HepG2 (cell line): ENCODE measurements around the gene GPX1. TPM values are rescaled to one million over a fixed set of nuclear protein-coding genes. Genes with fewer than 3 reads are reported as not detected.
A peak's percentile ranks its signal among the peaks of the same experiment; 100 is the strongest.

ENCODE experiments used
- ATAC-seq: fragments of 200-7000 bp; cut with Tn5 transposase; 3 replicates; pipeline ENCODE4 v1.9.1; 2020; ENCODE audit warnings: mild to moderate bottlenecking, moderate library complexity
- BruUV-seq: library from RNA; stranded (reverse); fragments of 400-500 nt; replicated peaks from 2 replicates; lab custom pipeline; 2021; lab: Mats Ljungman, UMichigan
- CTCF ChIA-PET: fragments of 300-600 bp; formaldehyde crosslinking; extraction: SDS; loops from one replicate; lab custom pipeline; 2021; ENCODE audit warnings: low total read pairs, inconsistent platforms, low intra/inter-chr PET ratio; lab: Yijun Ruan, JAX
- POLR2A ChIA-PET: fragments of 350-600 bp; sonication (Branson Sonifier 250); formaldehyde crosslinking; loops from one replicate; lab custom pipeline; 2020; ENCODE audit warnings: antibody characterized with exemption, inconsistent platforms; lab: Yijun Ruan, JAX
- DNase-seq: peaks from one replicate; pipeline ENCODE4 v3.0.0-alpha.2; 2015; ENCODE audit warnings: low spot score
- FAIRE-seq: peaks from 3 replicates; lab custom pipeline; 2011; peaks lifted over from hg19 to GRCh38; lab: Jason Lieb, UNC
- H2AFZ ChIP-seq: one replicate; pipeline ENCODE4 v1.6.1; 2011; ENCODE audit warnings: low read length, inconsistent platforms
- H3K27ac ChIP-seq: fragments of 300-600 bp; 3 replicates; pipeline ENCODE4 v1.8.0; 2011; ENCODE audit warnings: mixed run types, mild to moderate bottlenecking, mixed read lengths, low read length, inconsistent platforms; ENCODE audit not compliant: insufficient read depth; ENCODE audit errors: extremely low read length
- H3K27me3 ChIP-seq, 2 experiments: fragments of 200-600 bp in 1 of 2; 2 replicates in 1 of 2; 3 replicates in 1 of 2; pipeline versions ENCODE4 v1.6.0 to v1.8.0; 2011; ENCODE audit warnings: low read length in 2 of 2, mild to moderate bottlenecking in 2 of 2, moderate library complexity in 2 of 2, inconsistent platforms in 1 of 2; ENCODE audit not compliant: insufficient read depth in 2 of 2, control insufficient read depth in 1 of 2
- H3K36me3 ChIP-seq, 2 experiments: fragments of 200-600 bp in 1 of 2; replicated peaks in 1 of 2; 2 replicates in 1 of 2; 3 replicates in 1 of 2; pipeline versions ENCODE4 v1.5.1 to v1.8.0; 2011; ENCODE audit warnings: low read length in 2 of 2, inconsistent platforms in 1 of 2; ENCODE audit not compliant: insufficient read depth in 2 of 2, control insufficient read depth in 1 of 2
- H3K4me1 ChIP-seq: 2 replicates; pipeline ENCODE4 v1.5.1; 2012; ENCODE audit warnings: low read length, inconsistent platforms; ENCODE audit not compliant: insufficient read depth
- H3K4me2 ChIP-seq: 2 replicates; pipeline ENCODE4 v1.6.0; 2011; ENCODE audit warnings: low read depth, low read length, inconsistent platforms
- H3K4me3 ChIP-seq, 3 experiments: fragments of 200-600 bp in 1 of 3; sonication (generic), shearing (Covaris generic) in 1 of 3; replicated peaks in 1 of 3; 2 replicates each; pipeline ENCODE4 v1.5.1; 2011 to 2016; ENCODE audit warnings: low read length in 3 of 3, inconsistent platforms in 2 of 3, low read depth in 2 of 3, mild to moderate bottlenecking in 2 of 3, control low read depth in 1 of 3, mixed read lengths in 1 of 3; ENCODE audit not compliant: insufficient read depth in 1 of 3
- H3K79me2 ChIP-seq: one replicate; pipeline ENCODE4 v1.6.1; 2011; ENCODE audit warnings: low read length, inconsistent platforms; ENCODE audit not compliant: insufficient read depth
- H3K9ac ChIP-seq: 2 replicates; pipeline ENCODE4 v1.6.0; 2011; ENCODE audit warnings: mild to moderate bottlenecking, low read depth, low read length, inconsistent platforms; ENCODE audit not compliant: insufficient read depth
- H3K9me3 ChIP-seq: 2 replicates; pipeline ENCODE4 v1.5.1; 2012; ENCODE audit warnings: mild to moderate bottlenecking, low read length
- H4K20me1 ChIP-seq: 2 replicates; pipeline ENCODE4 v1.6.0; 2011; ENCODE audit warnings: inconsistent platforms, mild to moderate bottlenecking, low read length, moderate library complexity; ENCODE audit not compliant: insufficient read depth
- CERS6 ChIP-seq: sonication (generic); formaldehyde crosslinking; IDR thresholded peaks from 2 replicates; pipeline ENCODE4 v1.5.0; 2020; ENCODE audit warnings: missing genetic modification reagents
- IKZF4 ChIP-seq: sonication (generic); formaldehyde crosslinking; IDR thresholded peaks from 2 replicates; pipeline ENCODE4 v1.5.1; 2020; ENCODE audit warnings: borderline replicate concordance, mild to moderate bottlenecking, low read depth, missing genetic modification reagents; ENCODE audit errors: not compliant biosample characterization
- MBD4 ChIP-seq: IDR thresholded peaks from 2 replicates; pipeline ENCODE4 v1.6.1; 2012; ENCODE audit warnings: low read length, inconsistent platforms, borderline replicate concordance
- NR2F2 ChIP-seq: IDR thresholded peaks from 2 replicates; pipeline ENCODE4 v1.6.1; 2012; ENCODE audit warnings: low read depth, inconsistent platforms, borderline replicate concordance
- ZBTB10 ChIP-seq: sonication (generic); formaldehyde crosslinking; IDR thresholded peaks from 2 replicates; pipeline ENCODE4 v1.4.0; 2020; ENCODE audit warnings: missing genetic modification reagents, borderline replicate concordance
- ZNF432 ChIP-seq: sonication (generic); formaldehyde crosslinking; IDR thresholded peaks from 2 replicates; pipeline ENCODE4 v1.5.0; 2020; ENCODE audit warnings: missing genetic modification reagents, mild to moderate bottlenecking, borderline replicate concordance
- ZNF570 ChIP-seq: sonication (generic); formaldehyde crosslinking; IDR thresholded peaks from 2 replicates; pipeline ENCODE4 v1.4.0; 2020; ENCODE audit warnings: mild to moderate bottlenecking, missing genetic modification reagents, borderline replicate concordance
- WGBS: methylation state at CpG from one replicate; pipeline ENCODE4 v1.1.6; 2017; ENCODE audit warnings: low lambda C conversion rate; 5-methylcytosine and 5-hydroxymethylcytosine counted together
- in situ Hi-C: cut with HindIII; loops from 2 replicates; pipeline ENCODE4 v1.10.0; 2017; ENCODE audit warnings: low pct_unique_long_range_greater_than_20kb; ENCODE audit not compliant: extremely low pct_ligation_motif_present
- intact Hi-C: fragments of 100-400 bp; cut with micrococcal nuclease; formaldehyde crosslinking; loops from one replicate; pipeline ENCODE4 v1.10.0; 2022; ENCODE audit not compliant: unreplicated experiment
- polyA plus RNA-seq, 8 experiments: library from polyadenylated mRNA; depleted of rRNA in 3 of 8; stranded (reverse) in 7 of 8; unstranded in 1 of 8; fragments of >200 nt; fragmentation: Illumina TruSeq in 4 of 8; extraction: Trizol in 4 of 8; gene quantifications; 2 replicates each; pipeline versions ENCODE4 v1.2.1 to v1.2.3, GENCODE V29; 2011 to 2016; ENCODE audit warnings: low read depth in 4 of 8, missing spikeins in 1 of 8, mixed read lengths in 1 of 8; ENCODE audit not compliant: insufficient read depth in 1 of 8
- total RNA-seq, 5 experiments: library from RNA; depleted of rRNA; stranded (reverse); fragments of >200 nt; fragmentation: Illumina TruSeq; extraction: Trizol; gene quantifications; 2 replicates each; pipeline ENCODE4 v1.2.3, GENCODE V29; 2016; ENCODE audit warnings: low read depth in 1 of 5

Gene GPX1
- total and polyA plus RNA-seq, 2 of the 13 experiments (the other 11 are each of a cell fraction or from before 2014, with no cell fraction given) = 149 to 168 TPM

GRCh38 chr3:49399461-49399860 is 41.3 kb upstream of the GPX1 start:
- intact Hi-C loops = no loop called here
- no peak for FAIRE-seq
- peaks cover 3 to 34% of the 10 kb centered on the region in 2 experiments for H3K36me3 ChIP-seq
- H3K4me3 ChIP-seq = no peak overlapping the region
- TF ChIP-seq CERS6 (CRISPR knock-in tag) (no peak), MBD4 (no peak), ZNF570 (no peak), IKZF4 (no peak), ZBTB10 (CRISPR knock-in tag) (no peak), NR2F2 (no peak), ZNF432 (CRISPR knock-in tag) (no peak)
- TF ChIP-seq, all 625 proteins: peak for 0
- H3K9ac ChIP-seq = no peak overlapping the region
- DNase-seq (no peak), ATAC-seq (peak; percentile 44; the same call in 2 of the 3 replicates)
- in situ Hi-C loops = no loop called here
- no TSS peak for BruUV-seq
- H3K79me2 ChIP-seq = peaks cover 89% of the 10 kb centered on the region
- H3K4me2 ChIP-seq = no peak overlapping the region
- H2AFZ ChIP-seq = no peak overlapping the region
- ChIA-PET POLR2A (interaction anchor here (1.4 kb wide), 1 partner anchor 42 kb away, joined by 4 read pairs; the partner anchor contains the start of gene GPX1), CTCF (no interaction called here)
- WGBS = over 99% methylated on average over 3 of the region's 3 CpGs
- peaks cover 27% of the 10 kb centered on the region for H3K4me1 ChIP-seq
- H3K9me3 ChIP-seq = no peaks in the 10 kb centered on the region
- H3K27ac ChIP-seq = no peak overlapping the region
- H4K20me1 ChIP-seq = peaks cover 54% of the 10 kb centered on the region
- H3K27me3 ChIP-seq = no peaks in the 10 kb centered on the region
